GM10266 (cell line): ENCODE data around the gene ADARB2.
"Not testable (repeated sequence)": the region's sequence is repeated elsewhere in the genome, so short reads cannot be mapped to it uniquely, and the experiment has no call there.

Experiments
- DNase-seq: peaks from one replicate; pipeline ENCODE4 v3.0.0; 2012; ENCODE audit errors: extremely low spot score
- CTCF ChIP-seq: IDR thresholded peaks from 2 replicates; pipeline ENCODE4 v1.5.1; 2012; ENCODE audit warnings: mild to moderate bottlenecking, low read depth; ENCODE audit not compliant: control insufficient read depth, insufficient read depth; ENCODE audit errors: missing control alignments

ADARB2 gene

GRCh38 chr10:1163831-1164230 is 573.5 kb downstream of the ADARB2 start:
- DNase-seq: no peak
- TF ChIP-seq CTCF: no peak

- no peak for DNase-seq
These were observed 574.1 kb downstream of the ADARB2 start for GRCh38 chr10:1163204-1163660.

GRCh38 chr10:1162481-1163203 is 574.7 kb downstream of the ADARB2 start:
- TF ChIP-seq CTCF: no peak
- no peak for DNase-seq

More at GRCh38 chr10:1163204-1163660, 574.1 kb downstream of the ADARB2 start:
- TF ChIP-seq CTCF: no peak

- DNase-seq: not testable (repeated sequence)
These were observed 576.0 kb downstream of the ADARB2 start for GRCh38 chr10:1161315-1161673.

GRCh38 chr10:1160561-1161314 is 576.6 kb downstream of the ADARB2 start:
- TF ChIP-seq CTCF: no peak
- DNase-seq: no peak

- no peak for TF ChIP-seq CTCF
- DNase-seq: no peak
These were observed 577.9 kb downstream of the ADARB2 start for GRCh38 chr10:1159131-1160061.

GRCh38 chr10:1158536-1158935 is 578.8 kb downstream of the ADARB2 start:
- DNase-seq: not testable (repeated sequence)
